AG04450 (cell line): Measurements from ENCODE around the gene EHMT2. TPM values are rescaled to one million over a fixed set of nuclear protein-coding genes. Genes with fewer than 3 reads are reported as not detected.
A peak's percentile ranks its signal among the peaks of the same experiment; 100 is the strongest.

Experiments used
- CTCF ChIA-PET: fragments of 300-600, 350-600 bp; formaldehyde crosslinking; extraction: SDS; loops from one replicate; lab custom pipeline; 2022; ENCODE audit warnings: antibody characterized with exemption, inconsistent platforms; lab: Charles Lee
- POLR2A ChIA-PET: fragments of 350-600 bp; formaldehyde crosslinking; extraction: SDS; loops from one replicate; lab custom pipeline; 2021; ENCODE audit warnings: antibody characterized with exemption, inconsistent platforms; lab: Yijun Ruan, JAX
- DNase-seq: peaks from one replicate; pipeline ENCODE4 v3.0.0-alpha.2; 2011; ENCODE audit warnings: low read depth, low spot score
- H3K27ac ChIP-seq: one replicate; pipeline ENCODE4 v1.5.1; 2012; ENCODE audit warnings: low read depth, low read length, control low read depth
- H3K27me3 ChIP-seq: one replicate; pipeline ENCODE4 v1.6.0; 2012; ENCODE audit warnings: low read length; ENCODE audit not compliant: control insufficient read depth, insufficient read depth
- H3K4me3 ChIP-seq: 2 replicates; pipeline ENCODE4 v1.5.1; 2011; ENCODE audit warnings: mild to moderate bottlenecking, low read depth, low read length, control low read depth
- H3K9me3 ChIP-seq: 2 replicates; pipeline ENCODE4 v1.5.1; 2012; ENCODE audit warnings: low read length; ENCODE audit not compliant: control insufficient read depth, insufficient read depth
- polyA plus RNA-seq: library from polyadenylated mRNA; depleted of rRNA; stranded (reverse); fragments of >200 nt; gene quantifications from 2 replicates; pipeline ENCODE4 v1.2.3, GENCODE V29; 2011; rRNA removed
- small RNA-seq: library from RNA; depleted of rRNA; stranded (forward); fragments of <200 nt; gene quantifications from one replicate; pipeline ENCODE3, GENCODE V24; 2012; ENCODE audit warnings: low read depth; ENCODE audit not compliant: insufficient read length
- TF ChIP-seq, protein P1 (sequence below): IDR thresholded peaks from 2 replicates; pipeline ENCODE4 v1.5.1; 2011; ENCODE audit warnings: low read depth, low read length, control low read depth, inconsistent platforms

The EHMT2 gene
- polyA plus RNA-seq, 1 experiment: 23.8 TPM

DNA sequence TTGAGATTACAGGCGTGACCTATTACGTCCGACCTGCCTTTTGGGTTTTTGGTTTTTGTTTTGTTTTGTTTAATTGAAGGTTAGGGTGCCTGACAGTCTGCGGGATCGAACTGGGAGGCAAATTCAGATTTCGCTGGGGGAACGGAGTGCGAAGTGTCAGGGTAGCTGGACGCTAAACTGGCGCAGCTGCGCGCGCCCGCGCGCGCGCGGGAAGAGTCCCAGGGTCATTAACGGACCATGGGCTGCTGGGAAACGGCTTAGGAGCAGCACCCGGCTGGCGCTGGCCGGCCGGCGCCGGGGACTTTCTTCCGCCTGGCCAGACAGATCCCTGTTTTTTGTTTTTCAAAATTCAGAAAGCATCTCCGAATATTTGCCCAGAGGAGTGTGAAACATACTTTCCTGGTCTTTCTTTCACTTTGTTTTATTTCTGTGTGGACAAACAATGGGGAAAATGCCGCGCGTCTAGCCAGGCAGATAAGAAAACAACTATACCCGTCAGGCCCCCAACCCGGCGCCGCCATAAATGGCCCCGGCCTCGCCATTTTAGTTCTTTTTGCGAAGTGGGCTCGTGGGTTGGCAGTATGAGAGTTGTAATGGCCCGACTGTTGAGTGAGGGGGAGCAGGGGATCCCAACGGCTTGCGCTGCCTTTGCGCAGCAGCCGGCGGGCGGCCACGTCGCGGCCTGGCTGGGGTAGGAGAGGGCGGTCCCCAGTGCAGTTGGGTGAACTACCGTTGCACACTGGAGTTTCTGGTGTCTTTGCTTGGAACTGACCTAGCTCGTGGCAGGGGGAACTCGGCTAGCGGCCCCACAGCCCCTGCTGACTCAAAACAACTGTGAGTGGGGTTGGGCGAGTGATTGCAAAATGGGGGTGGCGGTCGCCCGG, 62.9 kb downstream of the EHMT2 start:
- DNase-seq: no peak
- Histone ChIP-seq H3K27me3 (no peaks in the 10 kb centered on the region), H3K27ac (peak overlapping the region; percentile 81), H3K9me3 (no peaks in the 10 kb centered on the region), H3K4me3 (peak overlapping the region; percentile 92)
- POLR2A ChIA-PET: interaction anchor here (0.5 to 2.5 kb wide), 14 partner anchors 7 to 353 kb away, joined by 3 to 19 read pairs (median 4); partner anchors contain the start of genes ABHD16A, BAG6, GPANK1 and HSPA1A
- TF ChIP-seq, protein P1, sequence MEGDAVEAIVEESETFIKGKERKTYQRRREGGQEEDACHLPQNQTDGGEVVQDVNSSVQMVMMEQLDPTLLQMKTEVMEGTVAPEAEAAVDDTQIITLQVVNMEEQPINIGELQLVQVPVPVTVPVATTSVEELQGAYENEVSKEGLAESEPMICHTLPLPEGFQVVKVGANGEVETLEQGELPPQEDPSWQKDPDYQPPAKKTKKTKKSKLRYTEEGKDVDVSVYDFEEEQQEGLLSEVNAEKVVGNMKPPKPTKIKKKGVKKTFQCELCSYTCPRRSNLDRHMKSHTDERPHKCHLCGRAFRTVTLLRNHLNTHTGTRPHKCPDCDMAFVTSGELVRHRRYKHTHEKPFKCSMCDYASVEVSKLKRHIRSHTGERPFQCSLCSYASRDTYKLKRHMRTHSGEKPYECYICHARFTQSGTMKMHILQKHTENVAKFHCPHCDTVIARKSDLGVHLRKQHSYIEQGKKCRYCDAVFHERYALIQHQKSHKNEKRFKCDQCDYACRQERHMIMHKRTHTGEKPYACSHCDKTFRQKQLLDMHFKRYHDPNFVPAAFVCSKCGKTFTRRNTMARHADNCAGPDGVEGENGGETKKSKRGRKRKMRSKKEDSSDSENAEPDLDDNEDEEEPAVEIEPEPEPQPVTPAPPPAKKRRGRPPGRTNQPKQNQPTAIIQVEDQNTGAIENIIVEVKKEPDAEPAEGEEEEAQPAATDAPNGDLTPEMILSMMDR: 0 out of 2 replicates have a peak, but pooled peaks have one; percentile 2
- CTCF ChIA-PET: no interaction called here

DNA sequence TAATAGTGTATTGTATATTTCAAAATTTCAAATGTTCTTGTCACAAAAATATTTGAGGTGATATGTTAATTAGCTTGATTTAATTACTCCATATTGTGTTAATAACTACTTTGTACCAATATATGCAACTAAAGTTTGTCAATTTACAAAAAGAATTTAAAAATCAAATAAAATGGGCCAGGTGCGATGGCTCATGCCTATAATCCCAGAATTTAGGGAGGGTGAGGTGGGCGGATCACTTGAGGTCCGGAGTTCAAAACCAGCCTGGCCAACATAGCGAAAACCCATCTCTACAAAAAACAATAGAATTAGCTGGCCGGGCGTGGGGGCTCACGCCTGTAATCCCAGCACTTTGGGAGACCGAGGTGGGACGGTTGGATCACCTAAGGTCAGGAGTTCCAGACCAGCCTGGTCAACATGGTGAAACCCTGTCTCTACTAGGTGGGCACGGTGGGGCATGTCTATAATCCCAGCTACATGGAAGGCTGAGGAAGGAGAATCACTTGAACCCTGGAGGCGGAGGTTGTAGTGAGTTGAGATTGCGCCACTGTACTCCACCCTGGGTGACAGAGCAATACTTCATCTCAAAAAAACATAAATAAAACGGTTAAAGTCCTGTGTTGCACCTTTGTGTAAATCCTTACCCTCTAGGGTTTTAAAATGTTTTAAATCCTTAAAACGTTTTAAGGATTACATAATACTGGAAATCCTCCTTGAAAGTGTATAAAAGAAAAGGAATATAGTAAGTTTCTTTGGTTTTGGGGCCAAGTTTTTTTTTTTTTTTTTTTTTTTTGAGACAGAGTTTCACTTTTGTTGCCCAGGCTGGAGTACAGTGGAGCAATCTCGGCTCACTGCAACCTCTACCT, 65.9 kb downstream of the EHMT2 start:
- ChIA-PET CTCF (interaction anchor here (0.7 to 2.5 kb wide), 11 partner anchors 24 to 464 kb away, joined by 3 to 20 read pairs (median 6); partner anchors contain the start of genes APOM, DDAH2 and LY6G5C), POLR2A (interaction anchor here (0.7 kb wide), 1 partner anchor 18 kb away, joined by 5 read pairs; no protein-coding TSS in a partner anchor)
- TF ChIP-seq, protein P1: no peak
- H3K9me3 ChIP-seq: no peaks in the 10 kb centered on the region
- no peak overlapping the region; the same call in 1 of the 2 replicates for H3K4me3 ChIP-seq
- H3K27ac ChIP-seq: no peak overlapping the region
- no peak for DNase-seq
- H3K27me3 ChIP-seq: no peaks in the 10 kb centered on the region

DNA sequence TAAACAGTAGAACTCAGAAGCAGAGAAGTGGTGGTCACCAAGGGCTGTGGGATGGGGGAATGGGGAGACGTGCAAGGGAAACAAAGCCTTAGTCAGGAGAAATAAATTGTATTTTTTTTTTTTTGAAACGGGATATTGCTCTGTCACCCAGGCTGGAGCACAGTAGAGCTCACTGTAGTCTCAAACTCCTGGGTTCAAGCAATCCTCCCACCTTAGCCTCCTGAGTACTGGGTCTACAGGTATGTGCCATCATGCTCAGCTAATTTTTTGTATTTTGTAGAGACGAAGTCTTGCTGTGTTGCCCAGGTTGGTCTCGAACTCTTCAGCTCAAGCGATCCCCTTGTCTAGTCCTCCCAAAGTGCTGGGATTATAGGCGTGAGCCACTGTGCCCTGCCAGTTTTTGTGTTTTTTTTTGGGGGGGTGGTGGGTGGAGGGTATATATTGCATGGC, 66.6 kb downstream of the EHMT2 start:
- POLR2A ChIA-PET: interaction anchor here (0.7 to 1.1 kb wide), 3 partner anchors 17 to 78 kb away, joined by 4 to 12 read pairs (median 5); partner anchors contain the start of gene NEU1
- CTCF ChIA-PET: interaction anchor here (0.6 to 2.5 kb wide), 12 partner anchors 33 to 261 kb away, joined by 3 to 20 read pairs (median 6); partner anchors contain the start of genes APOM, DDAH2, GPANK1 and LY6G5C
- H3K4me3 ChIP-seq: peak overlapping the region; percentile 64
- TF ChIP-seq, protein P1: no peak
- H3K9me3 ChIP-seq: no peaks in the 10 kb centered on the region
- DNase-seq: no peak
- H3K27ac ChIP-seq: no peak overlapping the region
- H3K27me3 ChIP-seq: no peaks in the 10 kb centered on the region

Small RNA genes within 50 kb of the gene (small RNA-seq; reads per million reads assigned to genes)
- not detected for gene AL645922.1
- 3,598 reads per million, percentile 98 among the genes with 10 or more reads in this experiment for gene SNORD48
- not detected for gene SNORD52

Other genes with a start within 250 kb of the EHMT2 start
- gene BAG6, start 245.0 kb downstream of the EHMT2 start, polyA plus RNA-seq: 58.2 and 68.7 TPM in 2 replicates
- gene APOM, start 241.8 kb downstream of the EHMT2 start, polyA plus RNA-seq: 2.8 and 3.9 TPM in 2 replicates
- gene C6orf47, start 236.9 kb downstream of the EHMT2 start, polyA plus RNA-seq: 10.2 and 11.6 TPM in 2 replicates
- 12.7 and 13.5 TPM in 2 replicates for gene GPANK1, start 232.7 kb downstream of the EHMT2 start, polyA plus RNA-seq
- 80.1 and 96.0 TPM in 2 replicates for gene CSNK2B, start 231.6 kb downstream of the EHMT2 start, polyA plus RNA-seq
- gene LY6G5B, start 227.7 kb downstream of the EHMT2 start, polyA plus RNA-seq: 5.5 and 7.0 TPM in 2 replicates
- gene LY6G5C, start 216.6 kb downstream of the EHMT2 start, polyA plus RNA-seq: 2.0 and 2.7 TPM in 2 replicates
- gene ABHD16A, start 194.4 kb downstream of the EHMT2 start, polyA plus RNA-seq: 34.0 and 36.3 TPM in 2 replicates
- not detected in 2 replicates for gene LY6G6F, start 190.8 kb downstream of the EHMT2 start, polyA plus RNA-seq
- gene LY6G6D, start 182.3 kb downstream of the EHMT2 start, polyA plus RNA-seq: not detected in 2 replicates
- gene LY6G6C, start 176.0 kb downstream of the EHMT2 start, polyA plus RNA-seq: not detected in 2 replicates
- gene MPIG6B, start 174.3 kb downstream of the EHMT2 start, polyA plus RNA-seq: not detected in 2 replicates
- 44.4 and 59.1 TPM in 2 replicates for gene DDAH2, start 168.4 kb downstream of the EHMT2 start, polyA plus RNA-seq
- gene CLIC1, start 161.2 kb downstream of the EHMT2 start, polyA plus RNA-seq: 466 and 531 TPM in 2 replicates
- gene MSH5, start 157.7 kb downstream of the EHMT2 start, polyA plus RNA-seq: 6.4 and 7.2 TPM in 2 replicates
- 0.24 and 0.88 TPM in 2 replicates for gene SAPCD1, start 135.0 kb downstream of the EHMT2 start, polyA plus RNA-seq
- gene VWA7, start 120.4 kb downstream of the EHMT2 start, polyA plus RNA-seq: 0.10 and 0.32 TPM in 2 replicates
- 16.0 and 23.9 TPM in 2 replicates for gene VARS1, start 101.9 kb downstream of the EHMT2 start, polyA plus RNA-seq
- gene LSM2, start 90.7 kb downstream of the EHMT2 start, polyA plus RNA-seq: 34.2 and 38.3 TPM in 2 replicates
- gene HSPA1L, start 82.4 kb downstream of the EHMT2 start, polyA plus RNA-seq: 1.1 and 1.2 TPM in 2 replicates
- gene HSPA1A, start 82.2 kb downstream of the EHMT2 start, polyA plus RNA-seq: 46.6 and 50.4 TPM in 2 replicates
- 31.9 TPM in 2 replicates for gene HSPA1B, start 70.0 kb downstream of the EHMT2 start, polyA plus RNA-seq
- 39.0 and 49.4 TPM in 2 replicates for gene NEU1, start 34.9 kb downstream of the EHMT2 start, polyA plus RNA-seq
- 0.04 and 0.12 TPM in 2 replicates for gene SLC44A4, start 18.7 kb downstream of the EHMT2 start, polyA plus RNA-seq
- 2.4 and 4.3 TPM in 2 replicates for gene ZBTB12, start 4.4 kb upstream of the EHMT2 start, polyA plus RNA-seq
- gene C2, start 30.0 kb upstream of the EHMT2 start, polyA plus RNA-seq: 1.5 and 1.9 TPM in 2 replicates
- gene CFB, start 48.4 kb upstream of the EHMT2 start, polyA plus RNA-seq: 13.3 and 14.0 TPM in 2 replicates
- gene NELFE, start 61.3 kb upstream of the EHMT2 start, polyA plus RNA-seq: 51.4 and 55.7 TPM in 2 replicates
- gene SKIC2, start 61.5 kb upstream of the EHMT2 start, polyA plus RNA-seq: 26.0 and 30.4 TPM in 2 replicates
- gene DXO, start 74.4 kb upstream of the EHMT2 start, polyA plus RNA-seq: 11.4 and 14.9 TPM in 2 replicates
- 7.5 and 7.6 TPM in 2 replicates for gene C4A, start 84.4 kb upstream of the EHMT2 start, polyA plus RNA-seq
- gene C4B, start 117.1 kb upstream of the EHMT2 start, polyA plus RNA-seq: 5.8 and 7.8 TPM in 2 replicates
- gene CYP21A2, start 140.7 kb upstream of the EHMT2 start, polyA plus RNA-seq: 0.05 and 0.06 TPM in 2 replicates
- 0.25 and 0.35 TPM in 2 replicates for gene TNXB, start 211.6 kb upstream of the EHMT2 start, polyA plus RNA-seq
- 39.2 and 60.0 TPM in 2 replicates for gene ATF6B, start 230.5 kb upstream of the EHMT2 start, polyA plus RNA-seq
- gene FKBPL, start 232.6 kb upstream of the EHMT2 start, polyA plus RNA-seq: 3.1 and 3.8 TPM in 2 replicates